ENCODE measurements around the gene CRAMP1.
"Not testable (repeated sequence)": the region's sequence is repeated elsewhere in the genome, so short reads cannot be mapped to it uniquely, and the experiment has no call there.

Gene CRAMP1

GRCh38 chr16:1706386-1707192, 94.4 kb downstream of the CRAMP1 start:
- TF ChIP-seq GATA1 (IDR thresholded peaks at IDR 0.05; ENCODE audit: low read depth, low read length) (no peak), POLR2A (IDR thresholded peaks at IDR 0.05; ENCODE audit: low read length) (no peak)

GRCh38 chr16:1707193-1707790, 95.1 kb downstream of the CRAMP1 start:
- TF ChIP-seq POLR2A (IDR thresholded peaks at IDR 0.05; ENCODE audit: low read length) (no peak), GATA1 (IDR thresholded peaks at IDR 0.05; ENCODE audit: low read depth, low read length) (no peak)
- peak; percentile 58 to 64 for DNase-seq

More at GRCh38 chr16:1706386-1707192, 94.4 kb downstream of the CRAMP1 start:
- DNase-seq: peak; percentile 66 to 75

- TF ChIP-seq POLR2A (IDR thresholded peaks at IDR 0.05; ENCODE audit: low read length) (no peak), GATA1 (IDR thresholded peaks at IDR 0.05; ENCODE audit: low read depth, low read length) (no peak)
- peak in 1 of 2 experiments; percentile 50 for DNase-seq
Measured at GRCh38 chr16:1708083-1708767, 96.1 kb downstream of the CRAMP1 start.

- TF ChIP-seq GATA1 (IDR thresholded peaks at IDR 0.05; ENCODE audit: low read depth, low read length): no peak
- TF ChIP-seq POLR2A (IDR thresholded peaks at IDR 0.05; ENCODE audit: low read length): no peak
- peak; percentile 88 for DNase-seq
Measured at GRCh38 chr16:1708768-1709180, 96.6 kb downstream of the CRAMP1 start.

GRCh38 chr16:1709356-1709755, 97.2 kb downstream of the CRAMP1 start:
- DNase-seq: no peak
- TF ChIP-seq GATA1 (IDR thresholded peaks at IDR 0.05; ENCODE audit: low read depth, low read length): no peak
- no peak for TF ChIP-seq POLR2A (IDR thresholded peaks at IDR 0.05; ENCODE audit: low read length)

GRCh38 chr16:1710811-1711507, 98.8 kb downstream of the CRAMP1 start:
- no peak for TF ChIP-seq GATA1 (IDR thresholded peaks at IDR 0.05; ENCODE audit: low read depth, low read length)
- TF ChIP-seq POLR2A (IDR thresholded peaks at IDR 0.05; ENCODE audit: low read length): no peak
- no peak for DNase-seq

- DNase-seq: peak in 1 of 2 experiments; percentile 23
- TF ChIP-seq GATA1 (IDR thresholded peaks at IDR 0.05; ENCODE audit: low read depth, low read length) (no peak), POLR2A (IDR thresholded peaks at IDR 0.05; ENCODE audit: low read length) (no peak)
Measured at GRCh38 chr16:1712791-1713261, 100.7 kb downstream of the CRAMP1 start.

- no peak for DNase-seq
Measured at GRCh38 chr16:1713331-1713730, 101.2 kb downstream of the CRAMP1 start.

GRCh38 chr16:1713933-1714332, 101.8 kb downstream of the CRAMP1 start:
- TF ChIP-seq POLR2A (IDR thresholded peaks at IDR 0.05; ENCODE audit: low read length): no peak
- TF ChIP-seq GATA1 (IDR thresholded peaks at IDR 0.05; ENCODE audit: low read depth, low read length): no peak
- DNase-seq: no peak

More at GRCh38 chr16:1713331-1713730, 101.2 kb downstream of the CRAMP1 start:
- TF ChIP-seq GATA1 (IDR thresholded peaks at IDR 0.05; ENCODE audit: low read depth, low read length) (no peak), POLR2A (IDR thresholded peaks at IDR 0.05; ENCODE audit: low read length) (no peak)

GRCh38 chr16:1715220-1715619, 103.1 kb downstream of the CRAMP1 start:
- TF ChIP-seq GATA1 (IDR thresholded peaks at IDR 0.05; ENCODE audit: low read depth, low read length) (no peak), POLR2A (IDR thresholded peaks at IDR 0.05; ENCODE audit: low read length) (no peak)

GRCh38 chr16:1718236-1718635, 106.1 kb downstream of the CRAMP1 start:
- not testable (repeated sequence) for DNase-seq

More at GRCh38 chr16:1715220-1715619, 103.1 kb downstream of the CRAMP1 start:
- no peak for DNase-seq

GRCh38 chr16:1719559-1720229, 107.5 kb downstream of the CRAMP1 start:
- DNase-seq: not testable (repeated sequence)

- no peak for DNase-seq
- no peak for TF ChIP-seq POLR2A (IDR thresholded peaks at IDR 0.05; ENCODE audit: low read length)
- no peak for TF ChIP-seq GATA1 (IDR thresholded peaks at IDR 0.05; ENCODE audit: low read depth, low read length)
Measured at GRCh38 chr16:1721372-1721771, 109.2 kb downstream of the CRAMP1 start.
